Lower lobe of right lung (tissue), 2 donors: Measurements from ENCODE around the gene GAREM1. TPM values are rescaled to one million over a fixed set of nuclear protein-coding genes. Genes with fewer than 3 reads are reported as not detected.

Source experiments
- ATAC-seq, 2 donors: fragments of 200-7000 bp; cut with Tn5 transposase; one replicate each; pipeline ENCODE4 v1.9.1; 2020 to 2022; ENCODE audit warnings: mild to moderate bottlenecking in 2 of 2, moderate library complexity in 2 of 2
- DNase-seq: peaks from one replicate; pipeline ENCODE4 v3.0.0-alpha.2; 2020
- H3K27ac ChIP-seq: fragments of 200-600 bp; one replicate; pipeline ENCODE4 v1.8.0; 2022
- H3K27me3 ChIP-seq: fragments of 200-600 bp; one replicate; pipeline ENCODE4 v1.8.0; 2022; ENCODE audit warnings: low read depth
- H3K36me3 ChIP-seq: fragments of 200-600 bp; one replicate; pipeline ENCODE4 v1.8.0; 2022; ENCODE audit warnings: mild to moderate bottlenecking
- H3K4me1 ChIP-seq: fragments of 200-600 bp; one replicate; pipeline ENCODE4 v1.8.0; 2022
- H3K4me3 ChIP-seq: fragments of 200-600 bp; one replicate; pipeline ENCODE4 v1.8.0; 2022; ENCODE audit warnings: mild to moderate bottlenecking
- H3K9me3 ChIP-seq: fragments of 200-600 bp; one replicate; pipeline ENCODE4 v1.8.0; 2022
- intact Hi-C: fragments of 100-400 bp; cut with DNase I; formaldehyde crosslinking; loops from one replicate; pipeline ENCODE4 v1.11.0; 2022
- total RNA-seq: library from RNA; stranded (reverse); fragmentation: NEBNext Ultra II Directional; extraction: Animal tissue kit (Norgen Biotek cat#: 25700); gene quantifications from one replicate; pipeline ENCODE4 v1.2.1, GENCODE V29; 2021
- TF ChIP-seq, protein P1 (sequence below): fragments of 200-600 bp; IDR thresholded peaks from one replicate; pipeline ENCODE4 v1.8.0; 2022; ENCODE audit warnings: antibody characterized with exemption, mild to moderate bottlenecking
- donor health status: DM: no; HTN: yes; CAD: no; lungs with severe emphysema.

GAREM1 gene
- total RNA-seq, 1 donor from 2014 or later = 10.3 TPM

DNA sequence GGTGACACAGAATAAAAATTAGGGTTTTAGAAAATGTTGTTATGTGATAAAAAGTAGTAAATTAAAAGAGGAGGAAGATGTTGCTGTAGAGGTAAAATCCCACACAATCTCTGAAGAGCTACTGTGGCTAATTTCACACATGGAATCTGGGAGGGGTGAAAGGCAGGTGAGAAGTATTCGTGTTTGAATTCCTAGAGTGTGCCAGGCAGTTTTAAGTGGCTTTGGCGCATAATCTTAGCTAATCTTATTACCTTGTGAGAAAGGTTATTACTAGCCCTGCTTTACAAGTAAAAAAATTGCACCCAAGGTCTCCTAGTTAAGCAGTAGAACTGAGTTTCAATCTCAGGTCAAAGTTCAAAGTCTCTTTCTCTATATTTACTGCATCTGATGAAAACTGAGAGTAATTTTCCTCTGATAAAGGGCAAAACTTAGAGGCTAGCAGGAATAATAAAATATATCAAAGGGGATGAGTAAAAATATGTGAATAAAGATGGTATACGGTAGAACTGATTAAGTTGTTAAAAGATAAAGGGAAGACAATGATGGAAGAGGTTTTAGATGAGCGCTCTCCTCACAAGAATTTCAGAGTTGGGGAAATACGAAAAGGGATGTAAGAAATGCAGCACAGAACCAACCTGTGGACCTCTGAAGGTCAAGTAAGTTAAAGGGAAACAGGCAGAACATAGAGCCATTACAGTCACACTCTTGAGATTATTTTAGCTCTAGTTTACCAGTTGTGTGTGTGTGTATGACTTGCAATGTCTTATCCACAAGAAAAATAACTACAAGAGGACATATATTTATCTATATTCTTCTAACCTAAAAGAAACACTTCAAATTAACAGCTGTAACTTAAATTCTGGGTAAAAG, 34.8 kb downstream of the GAREM1 start:
- Histone ChIP-seq H3K27ac (no peak overlapping the region), H3K9me3 (peaks cover 13% of the 10 kb centered on the region)

DNA sequence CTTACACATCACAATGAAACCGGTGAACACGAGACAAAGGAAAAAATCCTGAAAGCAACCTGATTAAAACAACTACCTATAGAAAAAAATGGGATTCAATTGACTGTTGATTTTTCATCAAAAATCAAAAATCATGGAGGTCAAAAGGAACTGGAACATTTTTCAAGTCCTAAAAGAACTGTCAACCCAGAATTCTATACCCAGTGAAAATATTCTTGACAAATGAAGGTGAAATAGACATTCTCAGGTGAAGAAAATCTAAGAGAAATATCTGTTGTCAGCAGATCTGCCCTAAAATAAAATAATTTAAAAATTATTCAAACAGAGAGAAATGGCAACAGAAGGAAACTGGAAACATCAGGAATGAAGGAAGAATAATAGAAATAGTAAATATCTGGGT, 38.9 kb downstream of the GAREM1 start:
- H3K36me3 ChIP-seq = no peaks in the 10 kb centered on the region
- H3K9me3 ChIP-seq = peaks cover 13% of the 10 kb centered on the region
- ATAC-seq (no peak), DNase-seq (no peak)
- intact Hi-C loops = no loop called here
- peaks cover 9% of the 10 kb centered on the region for H3K4me1 ChIP-seq
- H3K4me3 ChIP-seq = no peak overlapping the region
- TF ChIP-seq, protein P1, sequence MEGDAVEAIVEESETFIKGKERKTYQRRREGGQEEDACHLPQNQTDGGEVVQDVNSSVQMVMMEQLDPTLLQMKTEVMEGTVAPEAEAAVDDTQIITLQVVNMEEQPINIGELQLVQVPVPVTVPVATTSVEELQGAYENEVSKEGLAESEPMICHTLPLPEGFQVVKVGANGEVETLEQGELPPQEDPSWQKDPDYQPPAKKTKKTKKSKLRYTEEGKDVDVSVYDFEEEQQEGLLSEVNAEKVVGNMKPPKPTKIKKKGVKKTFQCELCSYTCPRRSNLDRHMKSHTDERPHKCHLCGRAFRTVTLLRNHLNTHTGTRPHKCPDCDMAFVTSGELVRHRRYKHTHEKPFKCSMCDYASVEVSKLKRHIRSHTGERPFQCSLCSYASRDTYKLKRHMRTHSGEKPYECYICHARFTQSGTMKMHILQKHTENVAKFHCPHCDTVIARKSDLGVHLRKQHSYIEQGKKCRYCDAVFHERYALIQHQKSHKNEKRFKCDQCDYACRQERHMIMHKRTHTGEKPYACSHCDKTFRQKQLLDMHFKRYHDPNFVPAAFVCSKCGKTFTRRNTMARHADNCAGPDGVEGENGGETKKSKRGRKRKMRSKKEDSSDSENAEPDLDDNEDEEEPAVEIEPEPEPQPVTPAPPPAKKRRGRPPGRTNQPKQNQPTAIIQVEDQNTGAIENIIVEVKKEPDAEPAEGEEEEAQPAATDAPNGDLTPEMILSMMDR = no peak
- H3K27me3 ChIP-seq = no peaks in the 10 kb centered on the region
- H3K27ac ChIP-seq = no peak overlapping the region

More for the DNA sequence above, 34.8 kb downstream of the GAREM1 start:
- Histone ChIP-seq H3K4me1 (no peaks in the 10 kb centered on the region), H3K36me3 (no peaks in the 10 kb centered on the region), H3K4me3 (no peak overlapping the region), H3K27me3 (no peaks in the 10 kb centered on the region)
- peak; percentile 79 to 86 for ATAC-seq
- intact Hi-C loops = no loop called here
- no peak for DNase-seq
- TF ChIP-seq, protein P1 = no peak

DNA sequence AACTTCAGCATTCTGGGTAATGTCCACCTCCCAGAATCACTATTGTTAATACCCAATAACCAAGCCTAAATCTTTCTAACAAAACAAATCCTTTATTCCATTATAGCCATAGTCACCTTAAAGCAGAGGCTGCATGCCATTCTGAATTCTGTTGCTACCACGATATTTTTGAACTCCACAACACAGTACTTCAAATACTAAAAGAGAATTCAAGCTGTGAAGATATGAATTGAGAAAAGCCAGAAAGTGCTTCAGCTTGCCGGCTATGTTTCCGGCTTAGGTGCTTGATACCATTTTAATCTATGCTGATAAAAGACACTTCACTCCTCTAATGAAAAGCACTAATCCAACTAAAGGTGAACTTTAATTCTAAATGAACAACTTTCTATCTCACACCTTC, 41.3 kb downstream of the GAREM1 start:
- no peak for ATAC-seq
- H3K36me3 ChIP-seq = no peaks in the 10 kb centered on the region
- H3K27me3 ChIP-seq = no peaks in the 10 kb centered on the region
- intact Hi-C loops = no loop called here
- peaks cover 13% of the 10 kb centered on the region for H3K9me3 ChIP-seq
- DNase-seq = no peak
- H3K4me3 ChIP-seq = no peak overlapping the region
- TF ChIP-seq, protein P1 = no peak
- H3K4me1 ChIP-seq = peaks cover 20% of the 10 kb centered on the region
- no peak overlapping the region for H3K27ac ChIP-seq

DNA sequence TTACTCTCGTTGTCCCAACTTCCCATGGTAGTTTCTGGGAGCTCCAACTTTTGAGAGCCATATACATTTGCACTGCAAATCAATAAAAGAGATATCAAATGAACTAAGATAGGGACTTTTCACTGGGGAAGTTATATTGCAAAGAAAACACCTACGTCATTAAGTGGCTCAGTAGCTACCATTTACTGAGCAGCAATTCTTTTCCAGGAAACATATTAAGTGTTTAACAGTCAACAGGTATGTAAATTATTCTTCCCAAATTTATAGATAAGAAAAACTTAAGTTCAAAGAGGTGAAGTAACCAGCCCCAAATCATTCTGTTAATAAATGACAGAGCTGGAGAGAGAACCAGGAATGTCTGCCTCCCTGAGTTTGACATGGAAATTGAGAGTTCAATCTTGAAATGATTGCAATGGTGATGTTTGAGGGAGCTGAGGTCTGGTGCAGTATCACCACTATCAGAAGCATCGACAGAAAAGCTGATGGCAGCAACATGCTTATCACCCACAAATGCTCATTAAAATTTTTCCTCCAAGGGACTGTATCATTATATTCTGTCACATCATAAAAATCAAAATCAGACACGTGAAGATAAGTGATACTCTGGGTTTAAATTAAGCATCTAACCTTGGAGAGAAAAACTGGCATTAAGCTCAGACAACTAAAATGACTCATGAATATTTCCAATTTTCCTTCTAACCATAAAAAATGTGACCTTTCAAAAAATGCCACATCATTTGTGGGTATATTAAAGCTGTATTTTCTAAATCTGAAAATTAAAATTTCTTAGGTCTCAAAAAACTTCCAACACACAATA, 43.4 kb downstream of the GAREM1 start:
- TF ChIP-seq, protein P1 = no peak
- ATAC-seq = peak in 1 of 2 donors; percentile 67
- Histone ChIP-seq H3K4me3 (no peak overlapping the region), H3K4me1 (peaks cover 27% of the 10 kb centered on the region), H3K36me3 (no peaks in the 10 kb centered on the region), H3K27ac (no peak overlapping the region), H3K9me3 (peaks cover 13% of the 10 kb centered on the region), H3K27me3 (no peaks in the 10 kb centered on the region)
- intact Hi-C loops = no loop called here
- no peak for DNase-seq

DNA sequence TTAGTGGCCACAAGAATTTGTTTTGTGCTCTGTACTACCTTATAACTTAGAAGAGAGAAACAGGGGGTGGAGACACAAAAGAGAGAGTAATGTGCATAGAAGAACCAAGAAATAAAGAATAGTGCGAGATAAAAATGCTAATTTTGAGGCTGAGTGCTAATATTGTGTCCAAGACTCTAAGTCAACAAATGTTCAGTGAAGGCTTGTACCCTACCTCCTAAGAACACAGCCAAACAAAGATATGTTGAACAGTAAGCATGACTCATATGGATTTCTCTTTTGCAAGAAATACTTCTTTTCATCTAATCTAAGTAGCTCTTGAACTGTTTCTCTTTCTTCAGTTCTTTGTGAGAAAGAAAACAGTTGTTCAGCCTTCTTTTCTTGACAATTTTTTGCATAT, 45.2 kb downstream of the GAREM1 start:
- DNase-seq = no peak
- no peak overlapping the region for H3K27ac ChIP-seq
- peak in 1 of 2 donors; percentile 69 for ATAC-seq
- no peaks in the 10 kb centered on the region for H3K27me3 ChIP-seq
- peaks cover 27% of the 10 kb centered on the region for H3K4me1 ChIP-seq
- H3K9me3 ChIP-seq = no peaks in the 10 kb centered on the region
- TF ChIP-seq, protein P1 = no peak
- intact Hi-C loops = no loop called here
- H3K4me3 ChIP-seq = no peak overlapping the region
- no peaks in the 10 kb centered on the region for H3K36me3 ChIP-seq
